Uterus (tissue), 4 donors: ENCODE measurements around the gene WDR7. TPM values are rescaled to one million over a fixed set of nuclear protein-coding genes. Genes with fewer than 3 reads are reported as not detected.

Experiments
- DNase-seq, 2 donors: peaks; one replicate each; pipeline ENCODE4 v3.0.0-alpha.2; 2019 to 2020
- H3K27ac ChIP-seq, 2 donors: fragments of 200-600 bp; sonication (generic); 1 replicate in 1 of 2; 2 replicates in 1 of 2; pipeline ENCODE4 v1.5.1; 2016 to 2018
- H3K27me3 ChIP-seq, 2 donors: fragments of 200-600 bp; sonication (generic); one replicate each; pipeline ENCODE4 v1.5.1; 2018 to 2019; ENCODE audit warnings: control low read depth in 1 of 2
- H3K36me3 ChIP-seq, 2 donors: fragments of 200-600 bp; sonication (generic); one replicate each; pipeline ENCODE4 v1.5.1; 2019; ENCODE audit warnings: control low read depth in 1 of 2
- H3K4me1 ChIP-seq, 2 donors: fragments of 200-600 bp; sonication (generic); one replicate each; pipeline ENCODE4 v1.5.1; 2018 to 2019; ENCODE audit warnings: control low read depth in 1 of 2
- H3K4me3 ChIP-seq, 2 donors: fragments of 200-600 bp; sonication (generic); 1 replicate in 1 of 2; 2 replicates in 1 of 2; pipeline ENCODE4 v1.5.1; 2018 to 2019; ENCODE audit warnings: mild to moderate bottlenecking in 1 of 2
- H3K9me3 ChIP-seq, 2 donors: fragments of 200-600 bp; sonication (generic); one replicate each; pipeline ENCODE4 v1.5.1; 2019; ENCODE audit warnings: control low read depth in 1 of 2
- POLR2A ChIP-seq, 2 donors: fragments of 450-650 bp; IDR thresholded peaks; one replicate each; pipeline ENCODE4 v1.6.1; 2016; ENCODE audit warnings: antibody characterized with exemption in 2 of 2, mild to moderate bottlenecking in 1 of 2, moderate library complexity in 1 of 2
- intact Hi-C: fragments of 100-400 bp; cut with DNase I; formaldehyde crosslinking; loops from one replicate; pipeline ENCODE4 v1.15.1; 2023; ENCODE audit warnings: low total_unique reads
- total RNA-seq, 4 donors: library from RNA; depleted of rRNA in 3 of 4; stranded (reverse); fragments of >200 nt in 3 of 4; gene quantifications; one replicate each; pipeline versions ENCODE4 v1.1.0 to v1.2.4, GENCODE V29; 2014 to 2023
- TF ChIP-seq, protein P1 (sequence below), 4 experiments: fragments of 200-600 bp in 2 of 4; fragments of 450-650 bp in 2 of 4; sonication (generic) in 2 of 4; IDR thresholded peaks; one replicate each; pipeline ENCODE4 v1.5.1; 2016 to 2019; ENCODE audit warnings: antibody characterized with exemption in 4 of 4, mild to moderate bottlenecking in 2 of 4, moderate library complexity in 1 of 4
- donor health status: DM: yes; HTN: yes; CAD: no.

WDR7 gene
- total RNA-seq, 4 donors from 2014 or later = 19.2 to 66.2 (median 33.8) TPM

DNA sequence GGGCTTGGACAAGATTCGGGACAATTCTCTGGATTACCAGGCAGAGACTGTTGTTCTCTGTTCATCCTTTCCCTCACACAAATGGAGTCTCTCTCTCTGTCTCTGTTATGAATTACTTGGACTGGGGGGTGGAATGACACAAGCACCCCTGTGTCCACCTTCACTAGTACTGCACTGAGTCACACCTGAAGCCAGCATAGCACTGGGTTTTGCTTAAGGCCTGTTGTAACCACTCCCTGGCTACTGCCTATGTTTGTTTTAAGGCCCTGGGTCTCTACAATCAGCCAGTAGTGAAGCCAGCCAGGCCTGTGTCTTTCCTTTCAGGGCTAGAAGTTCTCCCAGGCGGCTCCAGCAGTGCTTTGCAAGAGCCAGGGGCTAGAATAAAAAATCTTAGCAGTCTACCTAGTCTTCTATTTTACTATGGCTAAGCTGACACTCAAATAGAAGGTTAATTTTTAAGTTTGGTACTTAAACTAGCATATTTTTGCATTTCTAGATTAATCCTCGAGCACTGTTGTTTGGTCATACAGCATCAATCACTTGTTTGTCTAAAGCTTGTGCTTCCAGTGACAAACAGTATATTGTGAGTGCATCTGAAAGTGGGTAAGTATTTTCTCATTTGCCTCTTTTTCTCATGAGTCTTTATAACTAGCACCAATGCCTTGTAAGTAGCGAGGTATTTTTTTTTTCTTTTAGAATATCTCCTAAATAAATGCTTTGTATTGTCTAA is 27.8 kb downstream of the WDR7 start:
- Histone ChIP-seq H3K27me3 (no peaks in the 10 kb centered on the region), H3K9me3 (no peaks in the 10 kb centered on the region), H3K36me3 (no peaks in the 10 kb centered on the region), H3K4me3 (no peak overlapping the region), H3K4me1 (no peaks in the 10 kb centered on the region), H3K27ac (no peak overlapping the region)
- TF ChIP-seq, protein P1, sequence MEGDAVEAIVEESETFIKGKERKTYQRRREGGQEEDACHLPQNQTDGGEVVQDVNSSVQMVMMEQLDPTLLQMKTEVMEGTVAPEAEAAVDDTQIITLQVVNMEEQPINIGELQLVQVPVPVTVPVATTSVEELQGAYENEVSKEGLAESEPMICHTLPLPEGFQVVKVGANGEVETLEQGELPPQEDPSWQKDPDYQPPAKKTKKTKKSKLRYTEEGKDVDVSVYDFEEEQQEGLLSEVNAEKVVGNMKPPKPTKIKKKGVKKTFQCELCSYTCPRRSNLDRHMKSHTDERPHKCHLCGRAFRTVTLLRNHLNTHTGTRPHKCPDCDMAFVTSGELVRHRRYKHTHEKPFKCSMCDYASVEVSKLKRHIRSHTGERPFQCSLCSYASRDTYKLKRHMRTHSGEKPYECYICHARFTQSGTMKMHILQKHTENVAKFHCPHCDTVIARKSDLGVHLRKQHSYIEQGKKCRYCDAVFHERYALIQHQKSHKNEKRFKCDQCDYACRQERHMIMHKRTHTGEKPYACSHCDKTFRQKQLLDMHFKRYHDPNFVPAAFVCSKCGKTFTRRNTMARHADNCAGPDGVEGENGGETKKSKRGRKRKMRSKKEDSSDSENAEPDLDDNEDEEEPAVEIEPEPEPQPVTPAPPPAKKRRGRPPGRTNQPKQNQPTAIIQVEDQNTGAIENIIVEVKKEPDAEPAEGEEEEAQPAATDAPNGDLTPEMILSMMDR (IDR thresholded peaks at IDR 0.05) = no peak
- TF ChIP-seq POLR2A (IDR thresholded peaks at IDR 0.05) = no peak
- intact Hi-C loops = no loop called here
- no peak for DNase-seq

DNA sequence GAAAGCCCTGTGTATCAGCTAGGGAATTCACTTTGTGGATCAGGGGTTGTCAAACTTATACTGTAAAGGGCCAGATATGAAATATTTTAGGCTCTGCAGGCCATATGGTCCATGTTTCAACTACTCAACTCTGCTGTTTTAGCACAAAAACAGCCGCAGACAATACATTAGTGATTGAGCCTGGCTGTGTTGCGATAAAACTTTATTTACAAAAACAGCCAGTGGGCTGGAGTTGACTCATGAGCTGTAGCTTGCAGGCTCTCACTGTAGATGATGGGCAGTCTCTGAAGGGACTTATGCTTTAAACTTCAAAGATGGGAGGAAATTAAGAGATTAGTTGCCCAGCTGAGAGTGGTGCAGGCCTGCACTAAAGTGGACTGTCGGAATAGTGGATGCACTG is 33.1 kb downstream of the WDR7 start:
- no peaks in the 10 kb centered on the region for H3K4me1 ChIP-seq
- H3K4me3 ChIP-seq = no peak overlapping the region
- intact Hi-C loops = no loop called here
- TF ChIP-seq, protein P1 (IDR thresholded peaks at IDR 0.05) = no peak
- TF ChIP-seq POLR2A (IDR thresholded peaks at IDR 0.05) = no peak
- no peaks in the 10 kb centered on the region for H3K27me3 ChIP-seq
- no peak for DNase-seq
- H3K27ac ChIP-seq = no peak overlapping the region
- H3K9me3 ChIP-seq = no peaks in the 10 kb centered on the region
- H3K36me3 ChIP-seq = no peaks in the 10 kb centered on the region

DNA sequence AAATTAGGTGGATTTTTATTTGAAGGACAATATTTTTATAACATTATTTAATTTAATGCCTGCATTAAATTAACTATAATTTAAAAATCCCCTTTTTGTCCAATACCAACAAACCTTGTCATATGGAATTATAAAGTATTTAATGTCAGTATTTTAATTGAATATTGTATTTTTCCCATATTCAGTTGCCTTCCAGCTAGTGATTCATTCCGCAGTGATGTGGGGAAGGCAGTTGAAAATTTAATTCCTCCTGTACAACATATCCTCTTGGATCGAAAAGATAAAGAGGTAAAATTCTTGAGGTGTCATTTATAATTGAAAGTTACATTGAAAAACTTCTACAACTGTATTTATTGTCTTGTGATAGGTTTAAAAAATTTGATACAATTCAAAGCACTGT is 40.4 kb downstream of the WDR7 start:
- no peaks in the 10 kb centered on the region for H3K27me3 ChIP-seq
- DNase-seq = no peak
- intact Hi-C loops = no loop called here
- no peaks in the 10 kb centered on the region for H3K4me1 ChIP-seq
- H3K27ac ChIP-seq = no peak overlapping the region
- no peak for TF ChIP-seq POLR2A (IDR thresholded peaks at IDR 0.05)
- TF ChIP-seq, protein P1 (IDR thresholded peaks at IDR 0.05) = no peak
- no peaks in the 10 kb centered on the region for H3K36me3 ChIP-seq
- H3K4me3 ChIP-seq = no peak overlapping the region
- no peaks in the 10 kb centered on the region for H3K9me3 ChIP-seq

DNA sequence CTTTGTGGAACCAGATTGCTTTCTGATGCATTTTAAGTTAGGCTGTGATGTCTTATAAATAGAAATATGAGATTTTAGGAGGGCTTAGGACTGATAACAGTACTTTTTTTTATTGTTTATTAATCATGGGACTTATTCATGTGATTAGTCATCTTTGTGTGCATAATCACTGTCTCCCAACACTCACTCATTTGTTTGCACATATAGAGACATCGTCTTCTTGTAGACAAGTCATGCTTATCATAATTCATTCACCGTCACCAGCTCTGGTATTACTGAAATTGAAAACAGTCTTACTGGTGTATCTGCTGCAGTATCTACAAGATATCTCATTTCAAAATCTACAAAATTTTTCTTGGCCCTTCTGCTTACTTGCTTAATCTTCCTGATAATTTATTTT is 45.8 kb downstream of the WDR7 start:
- Histone ChIP-seq H3K36me3 (no peaks in the 10 kb centered on the region), H3K27me3 (no peaks in the 10 kb centered on the region), H3K4me1 (no peaks in the 10 kb centered on the region), H3K27ac (no peak overlapping the region), H3K9me3 (no peaks in the 10 kb centered on the region), H3K4me3 (no peak overlapping the region)
- intact Hi-C loops = no loop called here
- no peak for TF ChIP-seq POLR2A (IDR thresholded peaks at IDR 0.05)
- TF ChIP-seq, protein P1 (IDR thresholded peaks at IDR 0.05) = no peak
- DNase-seq = no peak

DNA sequence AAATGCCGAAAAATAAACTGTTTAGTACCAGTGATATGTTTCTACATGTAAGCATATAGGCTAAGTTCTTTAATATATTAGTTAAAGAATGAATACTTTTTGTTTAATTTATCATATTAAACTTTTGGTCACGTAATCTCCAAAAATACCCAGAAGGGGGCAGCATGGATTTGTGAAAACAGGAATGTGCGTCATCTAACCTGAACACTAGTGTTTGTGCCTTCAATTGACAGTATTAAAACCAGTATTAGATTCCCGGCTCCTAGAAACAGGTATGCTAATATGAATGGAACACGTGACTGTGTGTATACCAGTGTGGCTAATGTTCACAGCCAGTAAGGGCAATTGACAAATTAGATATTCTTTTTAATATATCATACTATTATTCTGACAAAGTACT is 51.8 kb downstream of the WDR7 start:
- H3K4me1 ChIP-seq = no peaks in the 10 kb centered on the region
- no peak for TF ChIP-seq POLR2A (IDR thresholded peaks at IDR 0.05)
- TF ChIP-seq, protein P1 (IDR thresholded peaks at IDR 0.05) = peak in 1 of 4 experiments; percentile 9
- no peak overlapping the region for H3K27ac ChIP-seq
- no peaks in the 10 kb centered on the region for H3K36me3 ChIP-seq
- no peak overlapping the region for H3K4me3 ChIP-seq
- DNase-seq = no peak
- intact Hi-C loops = no loop called here
- no peaks in the 10 kb centered on the region for H3K9me3 ChIP-seq
- H3K27me3 ChIP-seq = no peaks in the 10 kb centered on the region
